ENCODE results near the gene IL17REL.

Gene IL17REL

GRCh38 chr22:49964136-49965090 is 48.2 kb downstream of the IL17REL start:
- H3K4me3 ChIP-seq (replicated peaks; ENCODE audit: low read depth, low read length): peak overlapping the region; percentile 2; the same call in 1 of the 2 replicates
- DNase-seq (ENCODE audit: extremely low read depth, low read depth): no peak
- TF ChIP-seq CTCF (IDR thresholded peaks at IDR 0.05; ENCODE audit: low read depth, low read length, missing control alignments): no peak

GRCh38 chr22:49963647-49964026 is 48.9 kb downstream of the IL17REL start:
- H3K4me3 ChIP-seq (replicated peaks; ENCODE audit: low read depth, low read length): peak overlapping the region; percentile 82
- no peak for DNase-seq (ENCODE audit: extremely low read depth, low read depth)
- TF ChIP-seq CTCF (IDR thresholded peaks at IDR 0.05; ENCODE audit: low read depth, low read length, missing control alignments): no peak

GRCh38 chr22:49962751-49963646 is 49.6 kb downstream of the IL17REL start:
- no peak for DNase-seq (ENCODE audit: extremely low read depth, low read depth)
- peak overlapping the region; percentile 82 for H3K4me3 ChIP-seq (replicated peaks; ENCODE audit: low read depth, low read length)
- TF ChIP-seq CTCF (IDR thresholded peaks at IDR 0.05; ENCODE audit: low read depth, low read length, missing control alignments): no peak

- TF ChIP-seq CTCF (IDR thresholded peaks at IDR 0.05; ENCODE audit: low read depth, low read length, missing control alignments): no peak
- peak; percentile 61 for DNase-seq (ENCODE audit: extremely low read depth, low read depth)
- peak overlapping the region; percentile 82 for H3K4me3 ChIP-seq (replicated peaks; ENCODE audit: low read depth, low read length)
Measured at GRCh38 chr22:49962012-49962750, 50.4 kb downstream of the IL17REL start.

- DNase-seq (ENCODE audit: extremely low read depth, low read depth): no peak
- TF ChIP-seq CTCF (IDR thresholded peaks at IDR 0.05; ENCODE audit: low read depth, low read length, missing control alignments): no peak
- H3K4me3 ChIP-seq (replicated peaks; ENCODE audit: low read depth, low read length): peak overlapping the region; percentile 82
Measured at GRCh38 chr22:49961601-49962011, 51.0 kb downstream of the IL17REL start.

GRCh38 chr22:49961005-49961600 is 51.5 kb downstream of the IL17REL start:
- no peak for TF ChIP-seq CTCF (IDR thresholded peaks at IDR 0.05; ENCODE audit: low read depth, low read length, missing control alignments)
- DNase-seq (ENCODE audit: extremely low read depth, low read depth): no peak
- peak overlapping the region; percentile 82 for H3K4me3 ChIP-seq (replicated peaks; ENCODE audit: low read depth, low read length)

Data from HFF-Myc (cell line).